SK-N-SH (cell line): Measurements from ENCODE around the gene KCNV2. TPM values are rescaled to one million over a fixed set of nuclear protein-coding genes. Genes with fewer than 3 reads are reported as not detected.

Source experiments
- CTCF ChIA-PET: fragments of 300-600, 350-600 bp; formaldehyde crosslinking; extraction: SDS; loops from one replicate; lab custom pipeline; 2021; lab: Yijun Ruan, JAX
- POLR2A ChIA-PET: fragments of 350-600 bp; sonication (Branson Sonifier 250); formaldehyde crosslinking; extraction: SDS; loops from one replicate; lab custom pipeline; 2020; ENCODE audit warnings: antibody characterized with exemption, inconsistent platforms; lab: Yijun Ruan, JAX
- DNase-seq: peaks from one replicate; pipeline ENCODE4 v3.0.0; 2012
- H2AFZ ChIP-seq: fragments of 200-600 bp; sonication (generic); 2 replicates; pipeline ENCODE4 v1.8.1; 2016; ENCODE audit warnings: antibody characterized with exemption, mild to moderate bottlenecking, low read depth
- H3F3A ChIP-seq: fragments of 200-600 bp; sonication (generic); replicated peaks from 2 replicates; pipeline ENCODE3; 2016; ENCODE audit warnings: antibody characterized with exemption, mild to moderate bottlenecking; ENCODE audit not compliant: insufficient read depth
- H3K27ac ChIP-seq, 2 experiments: fragments of 200-500 bp in 1 of 2; fragments of 200-600 bp in 1 of 2; sonication (Bioruptor generic) in 1 of 2; sonication (generic), shearing (Covaris generic) in 1 of 2; 2 replicates each; pipeline versions ENCODE4 v1.5.1 to v1.6.1; 2014 to 2016; ENCODE audit warnings: low read depth in 2 of 2, inconsistent platforms in 1 of 2, low read length in 1 of 2, mild to moderate bottlenecking in 1 of 2, mixed read lengths in 1 of 2
- H3K27me3 ChIP-seq: fragments of 200-600 bp; sonication (generic), shearing (Covaris generic); 2 replicates; pipeline ENCODE4 v1.6.1; 2016; ENCODE audit warnings: mixed run types; ENCODE audit not compliant: insufficient read depth
- H3K36me3 ChIP-seq, 2 experiments: fragments of 200-500 bp in 1 of 2; fragments of 200-600 bp in 1 of 2; sonication (Bioruptor generic) in 1 of 2; sonication (generic) in 1 of 2; replicated peaks in 1 of 2; 2 replicates each; pipeline versions ENCODE3 to v1.5.1; 2014 to 2016; ENCODE audit warnings: low read length in 1 of 2, mild to moderate bottlenecking in 1 of 2; ENCODE audit not compliant: insufficient read depth in 2 of 2, control insufficient read depth in 1 of 2
- H3K4me1 ChIP-seq, 2 experiments: fragments of 200-500 bp in 1 of 2; fragments of 200-600 bp in 1 of 2; sonication (Bioruptor generic) in 1 of 2; sonication (generic), shearing (Covaris generic) in 1 of 2; 2 replicates each; pipeline versions ENCODE4 v1.5.1 to v1.6.1; 2014 to 2016; ENCODE audit warnings: low read depth in 1 of 2, low read length in 1 of 2, mixed run types in 1 of 2; ENCODE audit not compliant: insufficient read depth in 2 of 2, control insufficient read depth in 1 of 2
- H3K4me2 ChIP-seq: fragments of 200-600 bp; sonication (generic), shearing (Covaris generic); 2 replicates; pipeline ENCODE4 v1.6.1; 2017; ENCODE audit warnings: mixed run types
- H3K4me3 ChIP-seq, 2 experiments: fragments of 200-500 bp in 1 of 2; fragments of 200-600 bp in 1 of 2; sonication (Bioruptor generic) in 1 of 2; sonication (generic), shearing (Covaris generic) in 1 of 2; 2 replicates each; pipeline versions ENCODE4 v1.5.1 to v1.8.1; 2014 to 2016; ENCODE audit warnings: low read depth in 2 of 2, inconsistent platforms in 1 of 2, low read length in 1 of 2, mild to moderate bottlenecking in 1 of 2, mixed read lengths in 1 of 2, moderate library complexity in 1 of 2
- H3K79me2 ChIP-seq: fragments of 200-600 bp; sonication (generic); 2 replicates; pipeline ENCODE4 v1.8.1; 2017; ENCODE audit warnings: mild to moderate bottlenecking; ENCODE audit not compliant: insufficient read depth
- H3K9ac ChIP-seq: fragments of 200-600 bp; sonication (generic); 2 replicates; pipeline ENCODE4 v1.6.1; 2017; ENCODE audit warnings: mixed run types
- H3K9me2 ChIP-seq: fragments of 200-600 bp; sonication (generic); 2 replicates; pipeline ENCODE4 v1.6.1; 2017; ENCODE audit warnings: mixed run types
- H3K9me3 ChIP-seq: fragments of 200-600 bp; sonication (generic); 2 replicates; pipeline ENCODE4 v1.6.1; 2017; ENCODE audit warnings: mixed run types, mild to moderate bottlenecking, moderate library complexity
- H4K20me1 ChIP-seq: fragments of 200-600 bp; sonication (generic); 2 replicates; pipeline ENCODE4 v1.6.1; 2017; ENCODE audit warnings: mild to moderate bottlenecking, mixed run types; ENCODE audit not compliant: insufficient read depth
- EP300 ChIP-seq, 2 experiments: IDR thresholded peaks; 2 replicates each; pipeline versions ENCODE4 v1.4.0 to v1.6.1; 2012; ENCODE audit warnings: borderline replicate concordance in 1 of 2, low read depth in 1 of 2, low read length in 1 of 2
- FOXM1 ChIP-seq: IDR thresholded peaks from 2 replicates; pipeline ENCODE4 v1.4.0; 2012; ENCODE audit warnings: low read depth, mild to moderate bottlenecking
- GABPA ChIP-seq: IDR thresholded peaks from 2 replicates; pipeline ENCODE4 v1.4.0; 2012; ENCODE audit warnings: low read depth, mild to moderate bottlenecking
- GATA2 ChIP-seq: sonication (generic); formaldehyde crosslinking; IDR thresholded peaks from 2 replicates; pipeline ENCODE4 v1.5.0; 2020; ENCODE audit warnings: mild to moderate bottlenecking, missing genetic modification reagents
- MXI1 ChIP-seq: IDR thresholded peaks from 2 replicates; pipeline ENCODE4 v1.6.1; 2012; ENCODE audit warnings: mild to moderate bottlenecking, low read depth, low read length, improper control_type of control experiment
- POLR2AphosphoS5 ChIP-seq: IDR thresholded peaks from 2 replicates; pipeline ENCODE4 v1.6.1; 2012; ENCODE audit warnings: low read depth, low read length
- RAD21 ChIP-seq: IDR thresholded peaks from 2 replicates; pipeline ENCODE4 v1.6.1; 2012; ENCODE audit warnings: mild to moderate bottlenecking, low read length
- RCOR1 ChIP-seq: fragments of 150-350 bp; IDR thresholded peaks from 2 replicates; pipeline ENCODE4 v1.6.1; 2017; ENCODE audit warnings: antibody characterized with exemption, low read length
- USF1 ChIP-seq: IDR thresholded peaks from 2 replicates; pipeline ENCODE4 v1.4.0; 2012; ENCODE audit warnings: low read depth, borderline replicate concordance
- YY1 ChIP-seq: IDR thresholded peaks from 2 replicates; pipeline ENCODE4 v1.4.0; 2012; ENCODE audit warnings: low read depth, mild to moderate bottlenecking
- WGBS: methylation state at CpG from one replicate; pipeline ENCODE4 v1.1.6; 2017; ENCODE audit warnings: low lambda C conversion rate; 5-methylcytosine and 5-hydroxymethylcytosine counted together
- polyA plus RNA-seq, 3 experiments: library from polyadenylated mRNA; depleted of rRNA; stranded (reverse); fragments of >200 nt; gene quantifications; 2 replicates each; pipeline ENCODE4 v1.2.3, GENCODE V29; 2012

Gene KCNV2
- polyA plus RNA-seq, 1 of the 3 experiments (the other 2 are of a cell fraction), result not detected

GRCh38 chr9:2709645-2710101 lies 7.6 kb upstream of the KCNV2 start:
- CTCF ChIA-PET, result interaction anchor here (0.6 to 1.3 kb wide), 3 partner anchors 31 to 577 kb away, joined by 3 to 4 read pairs (median 3); no protein-coding TSS in a partner anchor
- WGBS, result 26% methylated on average over 2 of the region's 2 CpGs

GRCh38 chr9:2711716-2712115 lies 5.6 kb upstream of the KCNV2 start:
- no peaks in the 10 kb centered on the region for H3K36me3 ChIP-seq
- no peaks in the 10 kb centered on the region for H3K27me3 ChIP-seq
- H3K4me3 ChIP-seq, result no peak overlapping the region
- H3K9me3 ChIP-seq, result no peaks in the 10 kb centered on the region
- H3F3A ChIP-seq, result no peaks in the 10 kb centered on the region
- H3K4me1 ChIP-seq, result peaks cover 0 to 9% of the 10 kb centered on the region in 2 experiments; a peak in 2 of 4 replicates
- no peak overlapping the region for H3K9ac ChIP-seq
- no peaks in the 10 kb centered on the region for H3K79me2 ChIP-seq
- ChIA-PET CTCF (interaction anchor here (1.6 kb wide), 1 partner anchor 16 kb away, joined by 7 read pairs; no protein-coding TSS in a partner anchor), POLR2A (no interaction called here)
- H4K20me1 ChIP-seq, result no peaks in the 10 kb centered on the region
- no peak for DNase-seq
- H3K27ac ChIP-seq, result no peak overlapping the region
- TF ChIP-seq POLR2AphosphoS5 (no peak), GABPA (no peak), FOXM1 (no peak), GATA2 (no peak)
- H3K4me2 ChIP-seq, result no peak overlapping the region
- H3K9me2 ChIP-seq, result no peaks in the 10 kb centered on the region
- 96% methylated on average over 6 of the region's 6 CpGs for WGBS
- no peak overlapping the region for H2AFZ ChIP-seq

More at GRCh38 chr9:2709645-2710101, 7.6 kb upstream of the KCNV2 start:
- no peak overlapping the region for H3K4me3 ChIP-seq
- POLR2A ChIA-PET, result interaction anchor here (0.7 kb wide), 1 partner anchor 559 kb away, joined by 3 read pairs; no protein-coding TSS in a partner anchor
- H3K9me2 ChIP-seq, result no peaks in the 10 kb centered on the region
- no peak overlapping the region for H2AFZ ChIP-seq
- H3K79me2 ChIP-seq, result no peaks in the 10 kb centered on the region
- no peaks in the 10 kb centered on the region for H3K36me3 ChIP-seq
- DNase-seq, result peak; percentile 73
- H3F3A ChIP-seq, result no peaks in the 10 kb centered on the region
- peak overlapping the region in 1 of 2 experiments; percentile 79; a peak in 1 of 4 replicates for H3K27ac ChIP-seq
- no peak overlapping the region for H3K9ac ChIP-seq
- no peaks in the 10 kb centered on the region for H3K27me3 ChIP-seq
- no peaks in the 10 kb centered on the region for H3K9me3 ChIP-seq
- H3K4me1 ChIP-seq, result peaks cover 0 to 9% of the 10 kb centered on the region in 2 experiments; a peak in 2 of 4 replicates
- TF ChIP-seq RCOR1 (peak; percentile 74; the same call in 1 of the 2 replicates), MXI1 (peak; percentile 44; the same call in 1 of the 2 replicates), RAD21 (peak; percentile 20; the same call in 1 of the 2 replicates), YY1 (no peak), USF1 (no peak), GATA2 (peak; percentile 63), EP300 (IDR thresholded peaks at IDR 0.05; ENCODE audit: borderline replicate concordance in 1 of 2, low read depth in 1 of 2, low read length in 1 of 2) (peak in 1 of 2 experiments; percentile 74; a peak in 1 of 4 replicates)
- H4K20me1 ChIP-seq, result no peaks in the 10 kb centered on the region
- no peak overlapping the region for H3K4me2 ChIP-seq
